ENCODE results near the gene USH1C. TPM values are rescaled to one million over a fixed set of nuclear protein-coding genes. Genes with fewer than 3 reads are reported as not detected.

The USH1C gene
- total and polyA plus RNA-seq, 3 donors from 2014 or later = 1.2 to 3.7 (median 1.2) TPM

DNA sequence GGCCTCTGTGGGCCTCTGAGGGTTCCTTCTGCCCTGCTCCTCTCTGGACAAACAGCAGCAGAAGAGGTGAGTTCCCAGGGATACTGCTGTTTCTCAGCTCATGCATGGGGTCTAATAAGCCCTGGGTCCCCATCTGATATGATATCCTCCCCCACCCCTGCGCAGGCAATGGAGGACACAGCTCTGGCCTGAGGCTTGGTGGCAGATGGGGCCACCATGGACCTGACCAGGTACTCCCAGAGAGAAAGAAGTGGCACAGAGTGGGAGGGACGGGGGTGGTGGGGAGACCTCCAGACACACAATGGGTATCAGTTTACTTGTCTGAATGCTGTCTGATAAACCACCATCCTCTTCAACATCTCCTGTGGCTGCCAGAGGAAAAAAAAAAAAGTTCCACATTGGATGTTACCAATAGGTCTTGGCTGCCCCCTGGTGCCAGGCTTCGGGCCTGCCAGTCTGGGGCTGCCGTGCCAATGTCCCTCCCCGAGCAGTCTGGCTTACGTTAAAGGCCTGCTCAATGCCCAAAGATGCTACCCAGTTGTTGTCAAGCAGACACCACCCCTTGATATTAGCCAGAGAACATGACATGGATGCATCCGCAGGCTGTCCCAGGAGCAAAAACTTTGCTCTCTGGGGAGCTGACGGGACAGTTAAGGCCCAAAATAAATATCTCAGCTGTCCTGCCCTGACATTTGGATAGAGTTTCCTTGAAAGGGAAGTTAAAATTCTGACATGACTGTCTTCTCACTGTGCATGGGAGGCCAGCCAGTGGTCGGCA lies 39.7 kb downstream of the USH1C start:
- no peak overlapping the region for H3K4me3 ChIP-seq
- H3K27ac ChIP-seq = no peak overlapping the region
- 52 to 96% methylated on average over 5 to 9 of the region's 9 CpGs for WGBS, 2 donors
- no peaks in the 10 kb centered on the region for H3K27me3 ChIP-seq
- intact Hi-C loops (cut with DNase I; ENCODE audit: low total_unique reads) = loop anchor here (5.0 kb wide), 1 partner anchor 117 kb away; the partner anchor contains the start of gene KCNJ11
- peak; percentile 87 for DNase-seq
- H3K36me3 ChIP-seq (ENCODE audit: low read depth, missing control alignments) = no peaks in the 10 kb centered on the region
- H3K9me3 ChIP-seq = no peaks in the 10 kb centered on the region
- no peaks in the 10 kb centered on the region for H3K4me1 ChIP-seq
- TF ChIP-seq POLR2A (IDR thresholded peaks at IDR 0.05) = no peak
- TF ChIP-seq CTCF (IDR thresholded peaks at IDR 0.05) = peak; percentile 54 to 79 (median 76)

- no peaks in the 10 kb centered on the region for H3K27me3 ChIP-seq
- H3K4me1 ChIP-seq = no peaks in the 10 kb centered on the region
- H3K36me3 ChIP-seq (ENCODE audit: low read depth, missing control alignments) = no peaks in the 10 kb centered on the region
- WGBS, 2 donors = 87 to 100% methylated on average over 2 to 4 of the region's 4 CpGs
- TF ChIP-seq POLR2A (IDR thresholded peaks at IDR 0.05) = no peak
- TF ChIP-seq CTCF (IDR thresholded peaks at IDR 0.05) = no peak
- H3K27ac ChIP-seq = no peak overlapping the region
- no peak for DNase-seq
- intact Hi-C loops (cut with DNase I; ENCODE audit: low total_unique reads) = loop anchor here (5.0 kb wide), 1 partner anchor 115 kb away; the partner anchor contains the start of gene KCNJ11
- H3K4me3 ChIP-seq = no peak overlapping the region
- H3K9me3 ChIP-seq = no peaks in the 10 kb centered on the region
Observed at GRCh38 chr11:17502630-17503029, 41.6 kb downstream of the USH1C start.

- Histone ChIP-seq H3K9me3 (no peaks in the 10 kb centered on the region), H3K4me3 (no peak overlapping the region), H3K27ac (no peak overlapping the region), H3K36me3 (ENCODE audit: low read depth, missing control alignments) (no peaks in the 10 kb centered on the region), H3K4me1 (no peaks in the 10 kb centered on the region), H3K27me3 (no peaks in the 10 kb centered on the region)
- TF ChIP-seq CTCF (IDR thresholded peaks at IDR 0.05) (no peak), POLR2A (IDR thresholded peaks at IDR 0.05) (no peak)
- intact Hi-C loops (cut with DNase I; ENCODE audit: low total_unique reads) = loop anchor here (5.0 kb wide), 1 partner anchor 113 kb away; the partner anchor contains the start of gene KCNJ11
- no peak for DNase-seq
- WGBS, 2 donors = 94 to 100% methylated on average over 5 to 12 of the region's 12 CpGs
Observed at GRCh38 chr11:17500673-17501072, 43.5 kb downstream of the USH1C start.

DNA sequence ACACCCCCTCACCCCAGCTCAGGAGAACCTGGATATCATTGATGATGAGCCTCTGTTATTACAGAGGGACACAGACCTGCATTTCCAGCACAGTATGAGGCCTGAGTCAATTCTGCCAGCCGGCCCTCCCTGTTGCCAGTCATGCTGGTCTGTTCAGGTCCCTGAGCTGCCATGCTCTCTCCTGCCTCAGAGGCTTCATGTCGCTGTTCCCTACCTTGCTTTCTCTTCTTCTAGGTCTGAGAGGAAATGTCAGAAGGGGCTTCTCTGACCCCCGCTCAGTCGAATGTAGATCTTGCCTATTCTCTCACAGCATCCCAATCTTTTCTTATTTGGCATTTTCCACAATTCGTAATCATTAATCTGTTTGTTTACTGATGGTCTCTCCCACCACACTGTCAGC lies 45.7 kb downstream of the USH1C start:
- DNase-seq = no peak
- Histone ChIP-seq H3K4me1 (no peaks in the 10 kb centered on the region), H3K9me3 (no peaks in the 10 kb centered on the region), H3K36me3 (ENCODE audit: low read depth, missing control alignments) (no peaks in the 10 kb centered on the region), H3K27me3 (no peaks in the 10 kb centered on the region), H3K27ac (no peak overlapping the region), H3K4me3 (no peak overlapping the region)
- intact Hi-C loops (cut with DNase I; ENCODE audit: low total_unique reads) = no loop called here
- TF ChIP-seq CTCF (IDR thresholded peaks at IDR 0.05) = no peak
- TF ChIP-seq POLR2A (IDR thresholded peaks at IDR 0.05) = no peak
- 78 to 85% methylated on average over 5 of the region's 5 CpGs for WGBS, 2 donors

- no peak overlapping the region for H3K4me3 ChIP-seq
- TF ChIP-seq CTCF (IDR thresholded peaks at IDR 0.05) (no peak), POLR2A (IDR thresholded peaks at IDR 0.05) (no peak)
- H3K27ac ChIP-seq = no peak overlapping the region
- 71 to 77% methylated on average over 4 of the region's 4 CpGs for WGBS, 2 donors
- H3K9me3 ChIP-seq = no peaks in the 10 kb centered on the region
- no peaks in the 10 kb centered on the region for H3K4me1 ChIP-seq
- intact Hi-C loops (cut with DNase I; ENCODE audit: low total_unique reads) = no loop called here
- no peaks in the 10 kb centered on the region for H3K27me3 ChIP-seq
- no peaks in the 10 kb centered on the region for H3K36me3 ChIP-seq (ENCODE audit: low read depth, missing control alignments)
- no peak for DNase-seq
Observed at GRCh38 chr11:17498058-17498457, 46.2 kb downstream of the USH1C start.

Measured in testis (tissue), 3 donors.